Testis (tissue), 3 donors: ENCODE measurements around the gene IQGAP1. TPM values are rescaled to one million over a fixed set of nuclear protein-coding genes. Genes with fewer than 3 reads are reported as not detected.

Experiments used
- DNase-seq: peaks from one replicate; pipeline ENCODE4 v3.0.0-alpha.2; 2019
- H3K27ac ChIP-seq, 2 donors: fragments of 200-600 bp; sonication (generic); one replicate each; pipeline ENCODE4 v1.5.1; 2019
- H3K27me3 ChIP-seq: fragments of 200-600 bp; sonication (generic); one replicate; pipeline ENCODE4 v1.5.1; 2019
- H3K36me3 ChIP-seq: fragments of 200-600 bp; sonication (generic); one replicate; pipeline ENCODE4 v1.5.1; 2017; ENCODE audit warnings: low read depth; ENCODE audit errors: missing control alignments
- H3K4me1 ChIP-seq: fragments of 200-600 bp; sonication (generic); one replicate; pipeline ENCODE4 v1.5.1; 2019
- H3K4me3 ChIP-seq, 2 donors: fragments of 200-600 bp; sonication (generic); one replicate each; pipeline ENCODE4 v1.5.1; 2017 to 2019
- H3K9me3 ChIP-seq: fragments of 200-600 bp; sonication (generic); one replicate; pipeline ENCODE4 v1.5.1; 2017
- POLR2A ChIP-seq: fragments of 450-650 bp; IDR thresholded peaks from one replicate; pipeline ENCODE4 v1.6.1; 2017; ENCODE audit warnings: antibody characterized with exemption, mild to moderate bottlenecking, moderate library complexity
- WGBS, 2 donors: methylation state at CpG; one replicate each; pipeline ENCODE4 v1.1.5; 2018; 5-methylcytosine and 5-hydroxymethylcytosine counted together
- intact Hi-C: fragments of 100-400 bp; cut with DNase I; formaldehyde crosslinking; loops from one replicate; pipeline ENCODE4 v1.15.1; 2023; ENCODE audit warnings: low total_unique reads
- polyA plus RNA-seq: library from polyadenylated mRNA; stranded (reverse); fragments of 350-450 nt; fragmentation: Illumina TruSeq; extraction: RNeasy Lipid Tissue Mini Kit (QIAGEN cat#74804); gene quantifications from one replicate; pipeline ENCODE4 v1.2.3, GENCODE V29; 2014; ENCODE audit warnings: low read depth, low replicate concordance; ENCODE audit not compliant: insufficient read depth
- total RNA-seq, 2 donors: library from RNA; depleted of rRNA; stranded (reverse); fragments of >200 nt; gene quantifications; one replicate each; pipeline ENCODE4 v1.2.3, GENCODE V29; 2016
- TF ChIP-seq, protein P1 (sequence below), 3 experiments: fragments of 450-650 bp in 2 of 3; fragments of 200-600 bp in 1 of 3; sonication (generic) in 1 of 3; IDR thresholded peaks; one replicate each; pipeline ENCODE4 v1.5.1; 2016 to 2019; ENCODE audit warnings: antibody characterized with exemption in 3 of 3, mild to moderate bottlenecking in 2 of 3, moderate library complexity in 1 of 3

The IQGAP1 gene
- total and polyA plus RNA-seq, 3 donors from 2014 or later, result 44.4 to 102 (median 86.9) TPM

DNA sequence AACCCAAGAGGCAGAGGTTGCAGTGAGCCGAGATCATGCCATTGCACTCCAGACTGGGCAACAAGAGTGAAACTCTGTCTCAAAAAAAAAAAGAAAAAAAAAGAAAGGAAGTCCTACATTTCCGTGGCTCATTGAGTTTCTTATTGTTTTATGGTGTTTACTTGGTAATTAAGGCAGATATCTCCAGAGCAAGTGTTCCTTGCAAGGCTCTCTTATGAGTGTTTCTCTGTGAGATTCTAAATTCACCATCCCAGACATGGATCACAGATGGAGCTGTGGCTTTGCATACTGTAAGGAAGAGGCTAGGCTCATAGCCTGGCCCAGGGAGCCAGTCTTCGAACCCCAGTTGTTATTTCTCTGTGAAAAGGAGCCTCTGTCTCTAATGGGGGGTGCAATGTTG lies 53.0 kb downstream of the IQGAP1 start:
- Histone ChIP-seq H3K4me3 (no peak overlapping the region), H3K27ac (no peak overlapping the region), H3K36me3 (no peaks in the 10 kb centered on the region), H3K4me1 (no peaks in the 10 kb centered on the region), H3K27me3 (no peaks in the 10 kb centered on the region), H3K9me3 (no peaks in the 10 kb centered on the region)
- DNase-seq, result no peak
- TF ChIP-seq, protein P1, sequence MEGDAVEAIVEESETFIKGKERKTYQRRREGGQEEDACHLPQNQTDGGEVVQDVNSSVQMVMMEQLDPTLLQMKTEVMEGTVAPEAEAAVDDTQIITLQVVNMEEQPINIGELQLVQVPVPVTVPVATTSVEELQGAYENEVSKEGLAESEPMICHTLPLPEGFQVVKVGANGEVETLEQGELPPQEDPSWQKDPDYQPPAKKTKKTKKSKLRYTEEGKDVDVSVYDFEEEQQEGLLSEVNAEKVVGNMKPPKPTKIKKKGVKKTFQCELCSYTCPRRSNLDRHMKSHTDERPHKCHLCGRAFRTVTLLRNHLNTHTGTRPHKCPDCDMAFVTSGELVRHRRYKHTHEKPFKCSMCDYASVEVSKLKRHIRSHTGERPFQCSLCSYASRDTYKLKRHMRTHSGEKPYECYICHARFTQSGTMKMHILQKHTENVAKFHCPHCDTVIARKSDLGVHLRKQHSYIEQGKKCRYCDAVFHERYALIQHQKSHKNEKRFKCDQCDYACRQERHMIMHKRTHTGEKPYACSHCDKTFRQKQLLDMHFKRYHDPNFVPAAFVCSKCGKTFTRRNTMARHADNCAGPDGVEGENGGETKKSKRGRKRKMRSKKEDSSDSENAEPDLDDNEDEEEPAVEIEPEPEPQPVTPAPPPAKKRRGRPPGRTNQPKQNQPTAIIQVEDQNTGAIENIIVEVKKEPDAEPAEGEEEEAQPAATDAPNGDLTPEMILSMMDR (IDR thresholded peaks at IDR 0.05), result no peak
- TF ChIP-seq POLR2A, result no peak
- WGBS, 2 donors, result 77 to 90% methylated on average over 3 of the region's 3 CpGs
- intact Hi-C loops, result no loop called here

DNA sequence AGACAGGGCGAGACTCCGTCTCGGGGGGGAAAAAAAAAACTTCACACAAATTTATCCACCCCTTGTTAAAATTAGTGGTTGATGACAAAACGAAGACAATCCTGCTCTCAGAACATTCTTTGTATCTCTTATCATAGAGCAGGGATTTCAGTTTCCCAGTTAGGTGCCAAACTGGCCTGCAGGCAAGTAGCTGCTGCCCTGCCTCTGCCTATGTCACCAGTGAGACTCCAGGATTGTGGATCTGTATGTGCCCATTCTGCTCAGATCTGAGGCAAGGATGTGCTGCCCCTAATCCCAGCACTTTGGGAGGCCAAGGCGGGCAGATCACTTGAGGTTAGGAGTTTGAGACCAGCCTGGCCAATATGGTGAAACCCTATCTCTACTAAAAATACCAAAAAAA lies 54.4 kb downstream of the IQGAP1 start:
- WGBS, 2 donors, result 90 to 98% methylated on average over 5 of the region's 5 CpGs
- no peak for TF ChIP-seq POLR2A
- TF ChIP-seq, protein P1 (IDR thresholded peaks at IDR 0.05), result no peak
- DNase-seq, result no peak
- H3K9me3 ChIP-seq, result no peaks in the 10 kb centered on the region
- no peaks in the 10 kb centered on the region for H3K4me1 ChIP-seq
- no peaks in the 10 kb centered on the region for H3K27me3 ChIP-seq
- H3K4me3 ChIP-seq, result no peak overlapping the region
- no peak overlapping the region for H3K27ac ChIP-seq
- intact Hi-C loops, result no loop called here
- H3K36me3 ChIP-seq, result no peaks in the 10 kb centered on the region

DNA sequence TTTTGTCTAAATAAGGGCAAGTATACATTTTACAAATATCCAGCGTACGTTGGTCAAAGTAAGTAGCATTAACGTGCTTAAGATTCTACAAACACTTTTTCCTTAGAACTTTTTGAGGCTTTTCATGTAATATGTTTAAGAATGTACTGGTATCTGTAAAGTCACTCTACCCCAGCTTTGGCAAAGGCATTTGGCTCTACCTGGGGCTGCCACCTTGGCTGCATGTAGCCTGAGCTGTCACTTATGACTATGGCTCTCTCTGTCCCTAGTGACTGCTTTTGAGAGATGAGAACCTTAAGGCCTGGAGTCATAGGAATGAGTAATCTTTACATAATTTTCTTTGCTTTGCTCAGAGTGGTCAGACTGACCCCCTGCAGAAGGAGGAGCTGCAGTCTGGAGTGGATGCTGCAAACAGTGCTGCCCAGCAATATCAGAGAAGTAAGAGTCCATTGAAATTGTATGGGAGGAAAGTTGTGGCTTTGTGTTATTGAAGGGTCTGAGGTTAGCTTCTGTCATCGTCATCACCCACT lies 61.2 kb downstream of the IQGAP1 start:
- Histone ChIP-seq H3K9me3 (no peaks in the 10 kb centered on the region), H3K27me3 (no peaks in the 10 kb centered on the region), H3K36me3 (no peaks in the 10 kb centered on the region), H3K4me1 (no peaks in the 10 kb centered on the region), H3K4me3 (no peak overlapping the region), H3K27ac (no peak overlapping the region)
- DNase-seq, result no peak
- TF ChIP-seq POLR2A, result no peak
- TF ChIP-seq, protein P1 (IDR thresholded peaks at IDR 0.05), result no peak
- intact Hi-C loops, result no loop called here
- 89 to 91% methylated on average over 4 of the region's 4 CpGs for WGBS, 2 donors

DNA sequence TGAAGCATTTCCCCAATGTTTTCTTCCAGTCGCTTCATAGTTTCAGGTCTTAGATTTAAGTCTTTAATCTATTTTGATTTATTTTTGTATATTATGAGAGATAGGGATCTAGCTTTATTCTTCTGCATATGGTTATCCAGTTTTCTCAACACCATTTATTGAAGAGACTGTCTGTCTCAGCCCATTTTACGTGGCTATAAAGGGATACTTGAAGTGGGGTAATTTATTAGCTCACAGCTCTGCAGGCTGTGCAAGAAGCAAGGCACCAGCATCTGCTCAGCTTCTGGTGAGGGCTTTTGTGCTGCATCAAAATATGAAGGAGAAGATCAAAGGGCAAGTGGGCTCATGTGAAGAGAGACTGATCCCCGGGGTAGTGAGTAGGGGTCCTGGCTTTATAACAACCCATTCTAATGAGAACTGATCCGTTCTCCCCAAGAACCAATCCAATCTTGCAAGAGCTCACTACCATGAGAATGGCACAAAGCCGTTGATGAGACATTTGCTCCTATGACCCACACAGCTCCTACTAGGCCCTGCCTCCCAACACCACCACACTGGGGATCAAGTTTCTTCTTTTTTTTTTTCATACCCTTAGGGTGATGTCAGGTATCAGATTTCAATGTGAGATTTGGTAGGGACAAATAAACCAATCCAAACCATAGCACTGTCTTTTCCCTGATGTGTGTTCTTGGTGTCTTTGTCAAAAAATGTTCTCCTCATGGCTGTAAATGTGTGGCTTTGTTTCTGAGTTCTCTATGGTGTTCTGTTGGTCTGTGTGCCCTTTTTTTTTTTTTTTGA lies 63.2 kb downstream of the IQGAP1 start:
- Histone ChIP-seq H3K27me3 (no peaks in the 10 kb centered on the region), H3K36me3 (peaks cover 3% of the 10 kb centered on the region), H3K27ac (no peak overlapping the region), H3K4me1 (no peaks in the 10 kb centered on the region), H3K9me3 (no peaks in the 10 kb centered on the region), H3K4me3 (no peak overlapping the region)
- DNase-seq, result no peak
- intact Hi-C loops, result no loop called here
- TF ChIP-seq, protein P1 (IDR thresholded peaks at IDR 0.05), result no peak
- no peak for TF ChIP-seq POLR2A
- WGBS, 2 donors, result 89 to 92% methylated on average over 5 of the region's 5 CpGs

- Histone ChIP-seq H3K4me1 (peaks cover 8% of the 10 kb centered on the region), H3K27ac (no peak overlapping the region), H3K27me3 (no peaks in the 10 kb centered on the region), H3K36me3 (peaks cover 3% of the 10 kb centered on the region), H3K9me3 (no peaks in the 10 kb centered on the region), H3K4me3 (no peak overlapping the region)
- no peak for DNase-seq
- TF ChIP-seq, protein P1 (IDR thresholded peaks at IDR 0.05), result no peak
- TF ChIP-seq POLR2A, result no peak
- intact Hi-C loops, result no loop called here
- 93% methylated on average over 5 of the region's 5 CpGs for WGBS, 2 donors
Observed at GRCh38 chr15:90456236-90456635, 68.2 kb downstream of the IQGAP1 start.
